Activated CD4-positive, alpha-beta T cell treated with anti-CD3 and anti-CD28 coated beads, Interleukin-2, amount 50 U/mL, for 16 hours (primary cell): ENCODE results near the gene KRTAP10-2.
"Not testable (repeated sequence)": the region's sequence is repeated elsewhere in the genome, so short reads cannot be mapped to it uniquely, and the experiment has no call there.

Source experiments
- DNase-seq: peaks from one replicate; pipeline ENCODE4 v3.0.0-alpha.2; 2020

KRTAP10-2 gene

DNA sequence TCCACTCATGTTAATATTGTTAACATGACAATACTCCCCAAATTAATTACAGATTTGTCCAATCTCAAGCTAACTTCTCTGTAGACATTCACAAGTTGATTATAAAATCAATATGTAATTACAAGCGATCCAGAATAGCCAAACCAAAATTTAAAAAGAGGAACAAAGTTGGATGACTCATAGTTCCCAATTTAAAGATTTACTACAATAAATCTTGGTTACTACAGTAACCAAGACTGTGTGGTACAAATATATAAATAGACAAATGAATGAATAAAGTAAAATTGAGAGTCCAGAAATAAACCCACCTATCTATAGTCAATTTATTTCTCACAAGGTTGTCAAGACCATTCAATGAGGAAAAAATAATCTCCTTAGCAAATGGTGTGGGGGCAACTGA lies 15.1 kb upstream of the KRTAP10-2 start:
- no peak for DNase-seq

DNA sequence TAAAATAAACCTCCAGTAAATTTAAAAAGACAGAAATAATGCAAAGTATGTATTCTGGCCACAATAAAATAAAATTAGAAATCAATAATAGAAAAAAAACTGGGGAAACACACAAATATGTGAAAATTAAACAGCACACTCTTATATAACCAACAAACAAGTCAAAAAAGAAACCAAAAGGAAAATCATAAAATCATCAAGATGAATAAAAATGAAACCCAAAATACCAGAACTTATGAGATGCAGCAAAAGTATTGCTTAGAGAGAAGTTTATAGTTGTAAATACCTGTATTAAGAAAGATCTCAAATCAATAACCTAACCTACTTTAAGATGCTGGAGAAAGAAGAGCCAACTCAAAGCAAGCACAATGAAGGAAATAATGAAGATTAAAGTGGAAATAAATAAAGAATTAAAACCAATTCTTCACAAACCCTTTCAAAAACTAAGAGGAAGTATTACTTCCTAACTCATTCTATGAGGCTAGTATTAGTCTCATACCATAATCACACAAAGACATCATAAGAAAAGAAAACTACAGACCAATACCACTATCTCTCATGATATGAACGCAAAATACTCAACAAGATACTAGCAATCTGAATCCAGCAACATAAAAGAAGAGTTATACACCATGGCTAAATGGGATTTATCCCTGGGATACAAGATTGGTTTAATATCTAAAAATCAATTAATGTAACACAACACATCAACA lies 13.7 kb upstream of the KRTAP10-2 start:
- no peak for DNase-seq

DNA sequence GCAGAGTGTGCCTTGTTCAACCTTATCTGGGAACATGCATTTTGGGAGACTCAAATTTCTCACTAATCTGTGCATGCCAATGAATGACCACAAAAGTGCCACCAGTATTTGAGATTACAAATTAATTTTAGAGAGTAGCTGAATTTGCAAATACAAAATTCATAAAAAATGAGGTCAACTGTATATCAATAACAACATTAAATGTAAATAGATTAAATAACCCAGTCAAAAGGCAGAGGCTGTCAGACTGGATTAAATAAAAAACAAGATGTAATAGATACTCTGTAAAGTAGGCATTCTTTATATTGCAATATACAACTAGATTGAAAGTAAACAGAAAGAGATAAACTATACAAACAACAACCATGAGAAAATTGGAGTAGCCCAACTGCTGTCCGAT lies 12.8 kb upstream of the KRTAP10-2 start:
- DNase-seq: no peak

DNA sequence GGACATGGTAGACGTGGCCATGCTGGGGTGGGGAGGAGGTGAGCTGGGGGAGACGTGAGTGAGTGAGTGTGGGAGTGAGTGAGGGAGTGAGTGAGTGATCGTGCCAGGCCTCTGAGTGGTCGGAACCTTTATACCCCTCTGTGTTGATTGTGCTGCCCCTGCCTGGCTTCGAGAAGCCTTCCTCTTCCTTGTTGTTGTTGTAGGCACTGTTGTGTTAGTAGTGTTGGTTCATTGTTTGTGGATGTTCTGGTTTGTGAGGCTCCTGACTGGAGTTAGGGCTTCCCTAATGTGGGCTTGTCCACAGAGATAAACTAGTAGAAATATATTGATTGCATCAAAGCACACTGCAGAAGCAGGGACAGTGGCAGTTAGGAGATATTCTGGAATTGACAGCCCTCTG lies 7.4 kb upstream of the KRTAP10-2 start, which contains the start of gene KRTAP10-3:
Gene KRTAP10-3 (minus strand): TSS at position 101 of the 400 bp plus-strand sequence. CDS start 80 bp downstream, at position 21.
- no peak for DNase-seq

DNA sequence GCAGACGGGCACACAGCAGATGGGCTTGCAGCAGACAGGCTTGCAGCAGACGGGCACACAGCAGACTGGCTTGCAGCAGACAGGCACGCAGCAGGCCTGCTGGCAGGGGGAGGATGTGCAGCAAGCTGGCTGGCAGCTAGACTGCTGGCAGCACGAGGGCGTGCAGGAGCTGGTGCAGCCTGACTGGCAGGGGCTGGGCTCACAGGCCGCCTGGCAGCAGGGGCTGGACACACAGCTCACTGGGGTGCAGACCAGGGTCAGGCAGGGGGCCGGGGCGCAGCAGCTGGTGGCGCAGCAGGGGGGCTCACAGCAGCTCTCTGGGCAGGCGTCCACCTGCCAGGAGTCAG lies 7.0 kb upstream of the KRTAP10-2 start:
- DNase-seq: not testable (repeated sequence)

DNA sequence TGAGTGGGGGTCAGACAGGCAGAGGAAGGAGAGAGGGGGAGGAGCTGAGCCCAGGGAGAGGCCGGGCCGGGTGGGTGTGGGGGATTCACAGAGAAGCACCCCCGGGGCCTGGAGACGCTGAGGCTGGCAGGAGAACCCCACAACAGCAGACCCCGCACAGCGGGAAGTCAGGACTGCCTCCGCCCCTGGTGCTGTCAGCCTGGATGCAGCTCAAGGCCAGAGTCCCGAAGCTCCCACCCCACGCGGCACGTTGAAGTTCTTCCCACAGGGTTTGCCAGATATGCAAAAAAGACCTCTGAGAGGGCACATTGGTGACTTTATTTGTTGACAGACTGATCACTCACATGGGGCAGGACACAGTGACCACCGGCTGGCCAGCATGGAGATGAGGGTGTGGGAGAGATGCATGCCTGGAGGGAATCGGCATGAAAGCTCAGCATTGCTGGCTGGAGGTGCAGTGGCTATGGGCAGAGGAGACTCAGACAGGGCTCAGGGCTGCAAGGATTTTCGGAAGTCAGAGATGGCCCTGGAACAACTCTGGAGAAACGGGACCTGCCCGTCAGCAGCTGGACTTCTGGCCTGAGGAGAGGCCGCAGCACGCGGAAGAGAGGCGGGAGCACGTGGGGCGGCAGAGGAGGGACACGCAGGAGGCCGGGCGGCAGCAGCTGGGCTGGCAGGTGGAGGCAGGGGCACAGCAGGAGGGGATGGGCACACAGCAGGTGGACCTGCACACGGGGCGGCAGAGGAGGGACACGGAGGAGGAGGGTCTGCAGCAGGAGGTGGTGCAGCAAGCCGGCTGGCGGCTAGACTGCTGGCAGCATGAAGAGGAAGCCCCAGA lies 6.4 kb upstream of the KRTAP10-2 start:
- no peak for DNase-seq

DNA sequence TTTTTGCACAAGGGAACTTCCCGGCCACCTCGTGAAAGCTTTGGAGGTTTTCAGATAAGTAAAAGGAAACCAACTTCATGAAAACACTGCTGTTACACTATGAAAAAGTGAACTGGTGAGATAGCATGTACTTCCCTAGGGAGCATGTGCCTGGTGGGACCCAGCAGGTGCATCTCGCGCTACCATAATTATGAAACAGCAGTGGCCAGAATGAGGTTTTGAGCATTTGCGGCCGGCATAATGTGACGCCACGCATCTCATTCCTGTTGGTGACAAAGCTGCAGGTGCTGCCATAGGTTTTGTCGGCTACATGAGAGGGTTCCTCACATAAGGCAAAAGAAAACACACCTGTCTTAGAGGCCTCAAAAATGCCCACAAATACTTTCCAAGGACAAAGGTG lies 5.6 kb upstream of the KRTAP10-2 start:
- DNase-seq: no peak

DNA sequence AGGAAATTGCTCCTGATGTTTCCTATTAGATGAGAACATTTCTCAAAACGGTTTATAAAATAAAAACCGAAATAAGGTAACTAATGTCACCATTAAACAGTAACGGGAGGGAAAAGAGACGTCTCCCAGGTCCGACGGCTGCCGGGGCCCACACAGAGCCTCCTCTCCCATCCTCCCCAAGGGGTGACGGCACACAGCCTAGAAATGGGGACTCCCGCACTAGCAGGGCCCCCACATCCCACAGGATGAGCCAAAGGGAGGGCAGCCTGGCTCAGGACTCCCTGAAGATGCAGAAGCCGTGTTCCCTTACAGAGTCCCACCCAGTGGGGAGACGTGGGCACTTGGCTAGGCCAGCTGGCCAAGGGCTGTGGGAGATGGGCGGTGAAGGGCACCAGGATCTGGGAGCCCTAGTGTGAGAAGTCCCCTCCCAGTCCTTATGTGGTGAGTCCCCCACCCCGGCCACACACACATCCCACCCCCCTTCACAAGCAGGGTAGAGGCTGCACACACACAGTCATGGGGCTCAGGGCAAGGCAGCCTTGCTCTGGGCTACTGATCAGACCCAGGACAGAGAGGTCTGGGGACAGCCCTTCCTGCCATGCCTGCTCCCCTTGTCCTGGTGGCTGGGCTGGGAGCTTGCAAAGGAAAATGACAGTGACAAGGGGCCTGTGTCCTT lies 4.0 kb upstream of the KRTAP10-2 start:
- no peak for DNase-seq

DNA sequence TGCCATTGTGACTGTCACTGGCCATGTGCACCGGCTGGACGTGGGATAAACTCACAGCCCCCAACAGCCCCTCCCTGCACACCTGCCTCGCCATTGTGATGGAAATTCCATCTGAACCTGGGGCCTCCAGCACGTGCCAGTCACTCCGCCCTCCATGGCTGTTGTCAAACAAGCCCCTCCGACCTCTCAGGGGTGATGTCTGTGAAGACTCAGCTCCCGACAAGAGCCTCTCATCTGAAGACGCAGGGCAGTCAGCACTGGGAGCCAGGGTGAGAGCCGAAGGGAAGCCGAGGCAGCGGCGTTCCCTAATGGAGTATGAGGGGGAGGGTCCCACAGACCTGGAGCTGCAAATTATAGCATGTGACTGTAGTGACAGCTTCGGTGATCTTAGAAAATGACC lies 1.4 kb upstream of the KRTAP10-2 start:
- DNase-seq: no peak

DNA sequence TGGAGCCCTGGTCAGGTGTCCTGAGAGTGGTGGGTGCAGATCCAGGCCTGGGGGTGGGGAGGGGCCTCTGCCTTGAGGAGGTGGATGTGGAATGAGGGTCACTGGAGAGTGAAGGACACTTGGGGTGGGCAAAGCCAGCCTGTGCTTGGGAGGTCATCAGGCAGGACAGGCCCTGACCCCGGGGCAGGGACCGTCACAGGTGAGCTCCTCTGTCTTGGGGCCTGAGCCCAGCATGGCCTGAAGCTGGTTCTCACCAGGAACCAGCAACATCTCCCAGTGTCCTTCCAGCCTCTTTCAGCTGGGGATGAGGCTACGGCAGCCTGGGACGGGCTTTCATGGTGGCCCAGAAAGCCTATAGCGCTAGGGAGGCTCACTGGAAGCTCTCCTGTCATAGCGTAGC lies 831 bp upstream of the KRTAP10-2 start:
- no peak for DNase-seq

DNA sequence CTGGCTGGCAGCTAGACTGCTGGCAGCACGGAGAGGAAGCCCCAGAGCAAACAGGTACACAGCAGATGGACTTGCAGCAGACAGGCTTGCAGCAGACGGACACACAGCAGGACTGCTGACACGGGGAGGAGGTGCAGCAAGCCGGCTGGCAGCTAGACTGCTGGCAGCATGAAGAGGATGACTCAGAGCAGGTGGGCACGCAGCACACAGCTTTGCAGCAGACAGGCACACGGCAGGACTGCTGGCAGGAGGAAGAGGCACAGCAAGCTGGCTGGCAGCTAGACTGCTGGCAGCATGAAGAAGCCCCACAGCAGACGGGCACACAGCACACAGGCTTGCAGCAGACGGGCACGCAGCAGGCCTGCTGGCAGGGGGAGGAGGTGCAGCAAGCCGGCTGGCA lies 498 bp downstream of the KRTAP10-2 start:
- no peak for DNase-seq

DNA sequence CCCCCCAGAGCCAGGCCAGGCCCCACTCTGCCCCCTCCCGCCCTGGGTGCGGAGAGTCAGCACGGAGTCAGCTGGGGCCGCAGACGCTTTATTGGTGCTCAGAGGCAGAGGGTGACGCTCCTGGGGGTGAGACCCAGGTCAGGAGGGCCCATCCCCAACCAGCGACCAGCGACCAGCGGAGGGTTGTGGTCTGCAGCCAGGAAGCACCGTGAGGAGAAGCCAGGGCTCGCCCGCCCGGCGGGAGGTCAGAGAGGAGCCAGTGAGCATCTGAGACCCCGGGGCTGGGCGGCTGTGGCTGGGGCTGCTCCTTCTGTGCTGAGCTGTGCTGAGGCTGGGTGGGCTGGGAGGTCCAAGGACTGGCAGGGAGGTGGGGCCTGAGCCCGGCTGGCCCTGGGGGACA lies 1.0 kb downstream of the KRTAP10-2 start:
- DNase-seq: not testable (repeated sequence)

DNA sequence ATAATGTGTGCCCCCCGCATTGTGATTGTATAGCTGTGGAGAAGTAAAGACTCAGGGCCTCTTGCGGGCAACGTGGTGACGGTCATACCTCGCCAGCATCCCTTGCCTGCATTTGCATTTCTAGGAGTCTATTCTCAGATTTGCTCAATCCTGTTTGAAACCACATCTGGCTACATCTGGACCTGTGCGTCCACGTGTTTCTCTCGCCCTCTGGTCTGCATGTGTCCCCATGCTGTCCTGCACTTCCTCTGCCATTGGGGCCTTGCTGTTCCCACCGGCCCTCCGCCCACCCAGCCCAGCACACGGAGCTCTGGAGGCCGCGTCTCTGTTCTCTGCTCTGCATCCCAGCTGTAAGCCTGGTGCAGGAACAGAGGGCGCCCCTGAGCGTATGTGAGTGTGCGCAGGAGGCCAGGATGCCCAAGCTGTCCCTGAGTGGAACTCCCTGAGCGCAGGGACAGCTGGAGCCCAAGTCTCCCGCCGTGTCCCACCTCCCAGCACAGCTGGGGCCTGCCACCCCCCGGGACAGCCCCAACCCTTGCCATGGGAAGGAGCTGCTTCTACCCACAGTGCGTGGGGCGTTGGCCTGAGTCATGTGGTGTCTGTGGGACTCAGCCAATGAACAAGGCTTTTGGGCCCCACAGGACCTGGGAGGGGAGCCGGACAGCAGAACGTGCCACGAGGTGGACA lies 1.6 kb downstream of the KRTAP10-2 start:
- DNase-seq: no peak

DNA sequence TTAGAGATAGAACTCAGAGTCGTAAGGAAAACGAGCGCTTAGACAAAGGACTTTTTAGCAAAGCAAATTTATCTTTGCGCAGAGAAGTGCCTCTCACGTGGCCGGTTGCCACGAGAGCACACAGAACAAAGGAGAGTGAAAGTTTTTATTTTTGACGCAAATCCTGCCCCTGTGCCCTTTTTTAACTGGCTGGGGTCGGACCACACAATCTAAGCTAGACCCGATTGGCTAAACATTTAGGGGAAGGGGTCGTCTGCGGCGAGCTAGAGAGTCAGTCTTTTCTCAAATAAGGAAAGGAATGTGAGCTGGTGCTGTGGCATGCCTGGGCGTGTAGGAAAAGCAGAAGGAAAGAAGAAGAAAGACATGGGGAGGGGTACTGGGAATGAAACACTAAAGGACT lies 2.4 kb downstream of the KRTAP10-2 start:
- no peak for DNase-seq

DNA sequence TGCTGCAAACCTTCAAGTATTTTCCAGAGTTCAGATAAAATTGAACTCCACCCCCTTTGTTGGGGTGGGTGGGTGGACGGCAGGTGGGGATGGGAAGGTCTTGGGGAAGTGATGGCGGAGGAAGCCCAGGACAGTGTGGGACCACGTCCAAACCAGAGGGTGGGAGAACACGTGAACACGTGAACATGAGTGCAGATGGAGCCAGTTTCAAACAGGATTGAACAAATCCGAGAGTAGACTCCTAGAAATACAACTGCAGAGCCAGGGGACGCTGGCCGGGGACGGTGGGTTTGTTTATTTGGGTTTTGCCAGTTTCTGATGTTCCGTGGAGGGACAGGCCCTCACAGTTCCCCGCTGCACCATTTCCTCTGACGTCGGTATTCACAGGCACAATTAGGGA lies 2.9 kb downstream of the KRTAP10-2 start:
- no peak for DNase-seq

DNA sequence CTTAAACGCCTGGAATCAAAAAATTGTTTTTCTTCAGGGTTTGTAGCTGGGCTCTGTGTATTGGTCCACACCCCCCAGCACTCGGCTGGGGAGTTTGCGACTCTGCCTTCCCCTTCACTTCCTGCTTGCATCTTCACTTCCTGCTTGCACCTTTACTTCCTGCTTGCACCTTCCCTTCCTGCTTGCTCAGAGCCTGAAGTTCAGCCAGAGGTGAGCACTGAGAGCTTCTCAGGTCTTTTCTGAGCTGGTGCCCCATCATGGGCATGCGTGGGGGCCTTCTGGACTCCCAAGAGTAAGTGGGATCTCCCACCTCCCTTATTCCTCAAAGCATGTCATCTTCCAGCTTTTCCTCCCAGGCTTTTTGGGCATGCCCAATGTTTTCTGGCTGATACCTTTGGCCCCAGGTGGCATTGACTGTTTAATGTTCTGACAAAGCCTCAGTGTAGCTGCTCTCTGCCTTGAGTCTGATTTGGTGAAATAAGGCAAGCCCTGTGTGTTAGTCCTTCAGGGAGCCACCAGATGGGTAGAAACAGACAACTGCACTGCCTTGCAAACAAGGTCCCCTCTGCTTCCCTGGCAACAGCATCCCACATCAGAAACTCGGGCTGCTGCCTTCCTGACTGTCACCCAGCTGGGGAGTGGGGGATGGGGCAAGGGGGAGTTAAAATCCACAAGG lies 3.5 kb downstream of the KRTAP10-2 start:
- DNase-seq: peak; percentile 18

DNA sequence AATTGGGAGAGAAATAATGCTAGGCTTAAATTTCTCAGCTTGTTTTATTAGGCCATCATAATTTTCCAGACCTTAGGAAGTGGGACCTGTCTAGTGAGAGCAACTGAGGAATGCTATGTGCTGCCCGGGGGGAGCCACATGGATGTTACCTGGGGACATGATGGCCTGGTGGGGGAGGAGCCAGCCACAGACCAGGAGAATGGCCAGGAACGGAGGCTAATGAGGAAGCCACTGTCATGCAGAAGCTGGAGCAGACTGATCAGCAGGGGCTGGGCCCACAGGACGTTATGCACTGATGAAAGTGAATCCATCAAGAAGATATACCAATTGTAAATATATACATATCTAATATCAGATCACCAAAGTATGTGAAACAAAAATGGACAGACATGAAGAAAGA lies 6.7 kb downstream of the KRTAP10-2 start:
- no peak for DNase-seq

DNA sequence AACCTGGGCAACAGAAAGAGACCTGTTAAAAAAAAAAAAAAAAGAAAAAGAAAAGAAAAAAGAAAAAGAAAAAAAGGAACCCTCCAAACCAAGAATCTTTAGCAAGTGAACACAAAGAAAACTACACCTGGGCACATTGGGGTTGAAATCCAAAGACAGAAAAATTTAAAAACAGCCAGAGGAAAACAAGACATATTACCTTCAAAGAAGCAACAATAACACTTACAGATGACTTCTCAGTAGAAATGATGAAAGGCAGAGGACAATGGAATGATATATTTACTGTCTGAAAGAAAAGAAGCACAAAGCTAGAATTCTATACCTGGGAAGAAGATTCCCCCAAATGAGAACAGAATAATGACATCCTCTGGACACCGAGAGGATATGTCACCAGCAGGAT lies 8.6 kb downstream of the KRTAP10-2 start:
- no peak for DNase-seq

DNA sequence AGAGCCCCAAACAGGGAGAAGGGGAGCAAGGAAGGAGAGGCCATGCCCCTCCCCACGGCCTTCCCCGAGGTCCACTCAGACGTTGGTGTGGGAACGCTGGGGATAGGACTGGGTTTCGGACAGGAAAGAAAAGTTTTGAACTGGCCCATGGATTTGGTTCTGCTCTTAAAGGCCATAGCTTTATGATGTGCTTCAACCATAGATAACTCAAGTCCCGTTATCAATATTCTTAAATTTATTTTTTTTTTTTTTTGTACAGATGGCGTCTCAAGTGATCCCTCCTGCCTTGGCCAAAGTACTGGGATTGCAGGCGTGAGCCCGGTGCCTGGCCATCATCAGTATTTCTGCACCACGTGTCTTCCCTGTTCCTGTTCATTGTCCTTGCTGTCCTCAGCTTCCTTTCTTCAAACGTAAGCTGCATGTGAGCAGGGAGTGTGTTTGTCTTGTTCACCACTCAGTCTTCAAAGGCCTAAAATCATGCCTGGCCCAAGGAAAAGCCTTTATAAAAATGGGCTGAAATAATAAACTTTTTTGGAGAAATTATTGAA lies 10.5 kb downstream of the KRTAP10-2 start:
- no peak for DNase-seq

DNA sequence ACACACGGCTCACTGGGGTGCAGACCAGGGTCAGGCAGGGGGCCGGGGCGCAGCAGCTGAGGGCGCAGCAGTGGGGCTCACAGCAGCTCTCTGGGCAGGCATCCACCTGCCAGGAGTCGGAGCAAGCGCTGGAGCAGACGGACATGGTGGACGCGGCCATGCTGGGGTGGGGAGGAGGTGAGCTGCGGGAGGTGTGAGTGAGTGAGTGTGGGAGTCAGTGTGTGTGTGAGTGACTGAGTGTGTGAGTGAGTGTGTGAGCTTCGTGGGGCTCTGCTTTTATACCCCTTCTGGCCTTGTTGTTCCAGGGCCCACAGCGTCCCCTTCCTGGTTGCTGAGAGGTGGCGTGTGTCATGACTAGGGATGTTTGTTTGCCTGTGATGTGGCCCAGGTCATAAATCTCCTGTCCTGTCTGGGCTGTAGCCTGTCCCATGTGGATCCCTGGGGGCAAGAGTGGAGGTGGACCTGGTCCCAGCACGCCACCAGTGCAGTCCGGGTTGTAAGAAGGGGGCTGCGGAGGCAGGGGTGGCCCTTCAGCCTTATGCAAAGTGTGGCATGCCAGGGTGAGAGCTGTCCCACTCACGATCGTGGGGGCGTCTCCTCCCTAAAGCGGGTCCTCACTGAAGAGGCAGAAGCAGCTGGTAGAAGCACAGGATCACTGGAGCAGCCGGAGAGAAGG lies 11.2 kb downstream of the KRTAP10-2 start, which contains the start of gene KRTAP10-1:
Gene KRTAP10-1 (minus strand): TSS at position 205 of the 676 bp plus-strand sequence. CDS start 45 bp downstream, at position 160.
- no peak for DNase-seq

DNA sequence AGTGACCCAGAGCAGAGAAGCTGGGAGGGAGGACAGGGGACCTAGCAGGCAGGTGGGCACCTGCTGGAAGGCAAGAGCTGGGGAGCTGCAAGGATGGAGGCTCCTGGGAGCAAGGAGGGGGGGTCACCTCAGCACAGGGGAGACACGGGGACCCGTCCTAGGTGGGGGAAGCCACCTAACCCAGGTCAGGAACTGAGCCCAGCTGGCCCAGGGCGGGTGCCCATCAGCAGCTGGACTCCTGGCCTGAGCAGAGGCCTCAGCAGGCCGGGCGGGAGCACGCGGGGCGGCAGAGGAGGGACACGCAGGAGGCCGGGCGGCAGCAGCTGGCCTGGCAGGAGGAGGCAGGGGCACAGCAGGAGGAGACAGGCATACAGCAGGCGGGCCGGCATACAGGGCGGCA lies 12.3 kb downstream of the KRTAP10-2 start:
- DNase-seq: no peak
